ENCODE results near the gene SPDYE6. TPM values are rescaled to one million over a fixed set of nuclear protein-coding genes. Genes with fewer than 3 reads are reported as not detected.
A peak's percentile ranks its signal among the peaks of the same experiment; 100 is the strongest.

The SPDYE6 gene
- total RNA-seq, 1 donor = not detected

- Histone ChIP-seq H3K27ac (ENCODE audit: low read depth, low read length) (no peak overlapping the region), H3K79me2 (ENCODE audit: insufficient read depth, low read length) (peaks cover 21% of the 10 kb centered on the region), H3K4me1 (ENCODE audit: insufficient read depth, low read length) (peaks cover 15% of the 10 kb centered on the region), H4K20me1 (ENCODE audit: insufficient read depth, low read length) (no peaks in the 10 kb centered on the region), H3K4me2 (ENCODE audit: insufficient read depth, low read length) (no peak overlapping the region), H3K9me3 (ENCODE audit: low read depth, low read length) (no peaks in the 10 kb centered on the region), H3K36me3 (ENCODE audit: insufficient read depth, low read length) (peaks cover 47% of the 10 kb centered on the region), H3K4me3 (ENCODE audit: insufficient read depth, low read length) (no peak overlapping the region), H3K27me3 (ENCODE audit: insufficient read depth, low read length) (no peaks in the 10 kb centered on the region), H2AFZ (ENCODE audit: low read length) (no peak overlapping the region)
- DNase-seq (ENCODE audit: insufficient read length, low spot score, missing footprints) = no peak
- TF ChIP-seq CTCF (IDR thresholded peaks at IDR 0.05; ENCODE audit: extremely low read depth, low read depth, low read length) = no peak
These were observed 42.3 kb upstream of the SPDYE6 start for GRCh38 chr7:102398543-102398942.

- Histone ChIP-seq H3K27ac (ENCODE audit: low read depth, low read length) (peak overlapping the region; percentile 86), H3K79me2 (ENCODE audit: insufficient read depth, low read length) (peaks cover 21% of the 10 kb centered on the region), H3K36me3 (ENCODE audit: insufficient read depth, low read length) (peaks cover 35% of the 10 kb centered on the region), H3K4me2 (ENCODE audit: insufficient read depth, low read length) (peak overlapping the region; percentile 99), H2AFZ (ENCODE audit: low read length) (peak overlapping the region; percentile 91), H3K9me3 (ENCODE audit: low read depth, low read length) (no peaks in the 10 kb centered on the region), H3K4me3 (ENCODE audit: insufficient read depth, low read length) (peak overlapping the region; percentile 99), H4K20me1 (ENCODE audit: insufficient read depth, low read length) (no peaks in the 10 kb centered on the region), H3K27me3 (ENCODE audit: insufficient read depth, low read length) (no peaks in the 10 kb centered on the region), H3K4me1 (ENCODE audit: insufficient read depth, low read length) (peaks cover 15% of the 10 kb centered on the region)
- DNase-seq (ENCODE audit: insufficient read length, low spot score, missing footprints) = peak; percentile 42
- no peak for TF ChIP-seq CTCF (IDR thresholded peaks at IDR 0.05; ENCODE audit: extremely low read depth, low read depth, low read length)
These were observed 40.4 kb upstream of the SPDYE6 start for GRCh38 chr7:102396710-102397019.

GRCh38 chr7:102395873-102396709 lies 39.8 kb upstream of the SPDYE6 start, which contains the start of gene PRKRIP1:
Gene PRKRIP1, plus strand, starts transcription at chr7:102396363. Its CDS starts 49 bp downstream, at chr7:102396412.
- H4K20me1 ChIP-seq (ENCODE audit: insufficient read depth, low read length) = no peaks in the 10 kb centered on the region

More at GRCh38 chr7:102395873-102396709, 39.8 kb upstream of the SPDYE6 start, which contains the start of gene PRKRIP1:
- Histone ChIP-seq H2AFZ (ENCODE audit: low read length) (peak within 1 kb of the TSS; percentile 91), H3K27ac (ENCODE audit: low read depth, low read length) (peak within 1 kb of the TSS; percentile 86), H3K36me3 (ENCODE audit: insufficient read depth, low read length) (peaks cover 35% of the 10 kb centered on the region), H3K9me3 (ENCODE audit: low read depth, low read length) (no peaks in the 10 kb centered on the region), H3K4me1 (ENCODE audit: insufficient read depth, low read length) (peaks cover 15% of the 10 kb centered on the region), H3K4me2 (ENCODE audit: insufficient read depth, low read length) (peak within 1 kb of the TSS; percentile 99), H3K27me3 (ENCODE audit: insufficient read depth, low read length) (no peaks in the 10 kb centered on the region), H3K79me2 (ENCODE audit: insufficient read depth, low read length) (peaks cover 21% of the 10 kb centered on the region), H3K4me3 (ENCODE audit: insufficient read depth, low read length) (peak within 1 kb of the TSS; percentile 99)
- DNase-seq (ENCODE audit: insufficient read length, low spot score, missing footprints) = peak; percentile 93
- TF ChIP-seq CTCF (IDR thresholded peaks at IDR 0.05; ENCODE audit: extremely low read depth, low read depth, low read length) = no peak
